C4-2B (cell line): Measurements from ENCODE around the gene GPR137.
A peak's percentile ranks its signal among the peaks of the same experiment; 100 is the strongest.

ENCODE experiments used
- H3K27ac ChIP-seq: fragments of 450-650 bp; 2 replicates; pipeline ENCODE4 v1.5.1; 2017
- CTCF ChIP-seq: fragments of 450-650 bp; conservative IDR thresholded peaks from 2 replicates; pipeline ENCODE4 v1.5.1; 2017; ENCODE audit warnings: mild to moderate bottlenecking
- ZFX ChIP-seq: fragments of 450-650 bp; IDR thresholded peaks from 2 replicates; pipeline ENCODE4 v1.6.1; 2017

GPR137 gene

GRCh38 chr11:64284962-64285884, at the start of gene GPR137:
Gene GPR137, plus strand, starts transcription at chr11:64285848. Its CDS starts 677 bp downstream, at chr11:64286525.
- peak; percentile 36; the same call in 1 of the 2 replicates for TF ChIP-seq ZFX
- no peak for TF ChIP-seq CTCF
- H3K27ac ChIP-seq: peak within 1 kb of the TSS; percentile 87

GRCh38 chr11:64237484-64237951, 48.1 kb upstream of the GPR137 start:
- no peak for TF ChIP-seq CTCF
- TF ChIP-seq ZFX: no peak
- H3K27ac ChIP-seq: peak overlapping the region; percentile 35; the same call in 1 of the 2 replicates

- TF ChIP-seq ZFX (no peak), CTCF (no peak)
- peak overlapping the region; percentile 35; the same call in 1 of the 2 replicates for H3K27ac ChIP-seq
Observed at GRCh38 chr11:64238076-64238475, 47.6 kb upstream of the GPR137 start.

- TF ChIP-seq ZFX (no peak), CTCF (no peak)
- no peak overlapping the region for H3K27ac ChIP-seq
Observed at GRCh38 chr11:64238999-64239398, 46.6 kb upstream of the GPR137 start.

GRCh38 chr11:64239662-64240434, 45.8 kb upstream of the GPR137 start:
- H3K27ac ChIP-seq: peak overlapping the region; percentile 86
- no peak for TF ChIP-seq CTCF
- TF ChIP-seq ZFX: no peak

GRCh38 chr11:64240435-64241240, 45.0 kb upstream of the GPR137 start, which contains the start of gene FKBP2:
Gene FKBP2, plus strand, starts transcription at chr11:64241095. Its CDS starts 1,293 bp downstream, at chr11:64242388.
- TF ChIP-seq ZFX (no peak), CTCF (no peak)
- peak within 1 kb of the TSS; percentile 86 for H3K27ac ChIP-seq
